Hepatocyte (in vitro differentiated cells): Measurements from ENCODE around the gene CAST. TPM values are rescaled to one million over a fixed set of nuclear protein-coding genes. Genes with fewer than 3 reads are reported as not detected.

Experiments
- DNase-seq: peaks from one replicate; pipeline ENCODE4 v3.0.0-alpha.2; 2016; ENCODE audit warnings: low spot score
- H2AFZ ChIP-seq: fragments of 200-600 bp; sonication (generic); 2 replicates; pipeline ENCODE4 v1.6.0; 2016; ENCODE audit warnings: antibody characterized with exemption, mild to moderate bottlenecking
- H3K27ac ChIP-seq: fragments of 200-600 bp; sonication (generic); 2 replicates; pipeline ENCODE4 v1.5.1; 2016; ENCODE audit warnings: mild to moderate bottlenecking
- H3K27me3 ChIP-seq: fragments of 200-600 bp; sonication (generic); 2 replicates; pipeline ENCODE4 v1.6.1; 2016
- H3K36me3 ChIP-seq: fragments of 200-600 bp; sonication (generic); replicated peaks from 2 replicates; pipeline ENCODE4 v1.5.1; 2016; ENCODE audit warnings: low read depth; ENCODE audit not compliant: insufficient read depth
- H3K4me1 ChIP-seq: fragments of 200-600 bp; sonication (generic); 2 replicates; pipeline ENCODE4 v1.5.1; 2016; ENCODE audit warnings: mild to moderate bottlenecking, moderate library complexity; ENCODE audit not compliant: insufficient read depth
- H3K4me2 ChIP-seq: fragments of 200-600 bp; sonication (generic); 2 replicates; pipeline ENCODE4 v1.6.0; 2016
- H3K4me3 ChIP-seq: fragments of 200-600 bp; sonication (generic); 2 replicates; pipeline ENCODE4 v1.5.1; 2016; ENCODE audit warnings: mild to moderate bottlenecking
- H3K79me2 ChIP-seq: fragments of 200-600 bp; sonication (generic); 2 replicates; pipeline ENCODE4 v1.6.0; 2017; ENCODE audit warnings: mild to moderate bottlenecking
- H3K9me2 ChIP-seq: fragments of 200-600 bp; sonication (generic); replicated peaks from 2 replicates; pipeline ENCODE4 v1.6.0; 2017; ENCODE audit warnings: mild to moderate bottlenecking; ENCODE audit not compliant: insufficient read depth
- H3K9me3 ChIP-seq: fragments of 200-600 bp; sonication (generic); 2 replicates; pipeline ENCODE4 v1.5.1; 2016; ENCODE audit warnings: low read depth, mild to moderate bottlenecking
- H4K20me1 ChIP-seq: fragments of 200-600 bp; sonication (generic); 2 replicates; pipeline ENCODE4 v1.6.0; 2016; ENCODE audit warnings: mild to moderate bottlenecking; ENCODE audit not compliant: insufficient read depth, poor library complexity, severe bottlenecking
- CTCF ChIP-seq: fragments of 200-600 bp; sonication (generic); IDR thresholded peaks from 2 replicates; pipeline ENCODE4 v1.5.1; 2016; ENCODE audit warnings: antibody characterized with exemption, mild to moderate bottlenecking; ENCODE audit not compliant: poor library complexity
- EZH2 ChIP-seq: fragments of 200-600 bp; sonication (generic); IDR thresholded peaks from 2 replicates; pipeline ENCODE4 v1.6.1; 2016; ENCODE audit warnings: antibody characterized with exemption, mild to moderate bottlenecking, borderline replicate concordance
- EZH2phosphoT487 ChIP-seq: fragments of 200-600 bp; sonication (generic); IDR thresholded peaks from one replicate; pipeline ENCODE4 v1.6.1; 2018; ENCODE audit warnings: antibody characterized with exemption, mild to moderate bottlenecking, low read depth, moderate library complexity; ENCODE audit not compliant: unreplicated experiment, severe bottlenecking
- WGBS: methylation state at CpG from one replicate; pipeline ENCODE4 v1.1.6; 2016; ENCODE audit warnings: low lambda C conversion rate; ENCODE audit errors: missing lambda C conversion rate; 5-methylcytosine and 5-hydroxymethylcytosine counted together
- polyA plus RNA-seq: library from polyadenylated mRNA; unstranded; fragments of >200 nt; fragmentation: Nextera tagmentation; extraction: Ambion mirVana; gene quantifications from 2 replicates; pipeline ENCODE4 v1.2.1, GENCODE V29; 2016
- total RNA-seq: library from RNA; depleted of rRNA; stranded (reverse); fragments of >200 nt; gene quantifications from 2 replicates; pipeline ENCODE4 v1.2.3, GENCODE V29; 2014

CAST gene
- total and polyA plus RNA-seq, 2 experiments from 2014 or later = 140 to 177 TPM

GRCh38 chr5:96657068-96657467 lies 5.1 kb upstream of the CAST start:
- Histone ChIP-seq H3K79me2 (no peaks in the 10 kb centered on the region), H3K9me3 (no peaks in the 10 kb centered on the region), H3K4me1 (peaks cover 30% of the 10 kb centered on the region), H3K27ac (peak overlapping the region; percentile 20), H3K27me3 (no peaks in the 10 kb centered on the region), H3K9me2 (no peaks in the 10 kb centered on the region), H3K4me2 (no peak overlapping the region), H2AFZ (no peak overlapping the region), H3K4me3 (no peak overlapping the region), H3K36me3 (no peaks in the 10 kb centered on the region), H4K20me1 (no peaks in the 10 kb centered on the region)
- TF ChIP-seq CTCF (no peak), EZH2 (no peak), EZH2phosphoT487 (no peak)
- DNase-seq = peak; percentile 58
- WGBS = 74% methylated on average over 3 of the region's 3 CpGs

- H3K79me2 ChIP-seq = no peaks in the 10 kb centered on the region
- TF ChIP-seq EZH2phosphoT487 = no peak
- TF ChIP-seq CTCF = no peak
- TF ChIP-seq EZH2 = no peak
- whole genome bisulfite sequencing = 62% methylated on average over 1 of the region's 1 CpG
- no peak overlapping the region for H3K4me3 ChIP-seq
- peaks cover 30% of the 10 kb centered on the region for H3K4me1 ChIP-seq
- H3K9me3 ChIP-seq = no peaks in the 10 kb centered on the region
- H4K20me1 ChIP-seq = no peaks in the 10 kb centered on the region
- DNase-seq = no peak
- no peak overlapping the region for H2AFZ ChIP-seq
- no peaks in the 10 kb centered on the region for H3K9me2 ChIP-seq
- H3K27me3 ChIP-seq = no peaks in the 10 kb centered on the region
- H3K4me2 ChIP-seq = no peak overlapping the region
- no peak overlapping the region for H3K27ac ChIP-seq
- H3K36me3 ChIP-seq = no peaks in the 10 kb centered on the region
Observed at GRCh38 chr5:96658272-96658671, 3.9 kb upstream of the CAST start.

GRCh38 chr5:96659170-96659569 lies 3.0 kb upstream of the CAST start:
- no peaks in the 10 kb centered on the region for H3K9me3 ChIP-seq
- peaks cover 9% of the 10 kb centered on the region for H3K79me2 ChIP-seq
- H3K4me3 ChIP-seq = no peak overlapping the region
- 69% methylated on average over 4 of the region's 4 CpGs for WGBS
- no peaks in the 10 kb centered on the region for H3K9me2 ChIP-seq
- DNase-seq = no peak
- no peaks in the 10 kb centered on the region for H3K36me3 ChIP-seq
- H2AFZ ChIP-seq = no peak overlapping the region
- no peaks in the 10 kb centered on the region for H3K27me3 ChIP-seq
- peak overlapping the region; percentile 94 for H3K27ac ChIP-seq
- no peaks in the 10 kb centered on the region for H4K20me1 ChIP-seq
- TF ChIP-seq EZH2 (no peak), CTCF (no peak), EZH2phosphoT487 (no peak)
- peaks cover 38% of the 10 kb centered on the region for H3K4me1 ChIP-seq
- H3K4me2 ChIP-seq = peak overlapping the region; percentile 7
